HG03103 (cell line): ENCODE measurements around the gene NMNAT3.

ENCODE experiments used
- ATAC-seq: cut with Tn5 transposase; IDR thresholded peaks from one replicate; pipeline ENCODE4 v1.9.1; 2021; ENCODE audit warnings: low read depth; ENCODE audit not compliant: unreplicated experiment

NMNAT3 gene

DNA sequence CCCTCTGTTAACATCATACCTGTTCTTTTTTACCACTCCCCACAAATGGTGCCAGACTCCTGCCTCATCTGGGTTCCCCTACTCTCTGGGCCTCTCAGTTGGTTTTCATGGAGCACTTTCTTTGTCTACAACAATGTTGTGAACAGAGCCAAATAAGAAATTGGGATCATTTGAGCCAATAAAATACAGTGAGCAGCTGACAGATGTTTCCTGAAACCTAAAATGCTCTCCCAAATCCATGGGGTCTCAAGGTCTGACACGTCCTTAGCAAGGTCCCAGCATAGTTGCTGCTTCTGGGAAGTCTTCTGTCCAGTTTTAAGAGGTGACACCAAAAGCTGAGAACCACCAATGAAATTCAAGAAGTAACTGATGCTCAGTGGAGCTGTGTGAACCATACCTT is 1.7 kb downstream of the NMNAT3 start:
- no peak for ATAC-seq

DNA sequence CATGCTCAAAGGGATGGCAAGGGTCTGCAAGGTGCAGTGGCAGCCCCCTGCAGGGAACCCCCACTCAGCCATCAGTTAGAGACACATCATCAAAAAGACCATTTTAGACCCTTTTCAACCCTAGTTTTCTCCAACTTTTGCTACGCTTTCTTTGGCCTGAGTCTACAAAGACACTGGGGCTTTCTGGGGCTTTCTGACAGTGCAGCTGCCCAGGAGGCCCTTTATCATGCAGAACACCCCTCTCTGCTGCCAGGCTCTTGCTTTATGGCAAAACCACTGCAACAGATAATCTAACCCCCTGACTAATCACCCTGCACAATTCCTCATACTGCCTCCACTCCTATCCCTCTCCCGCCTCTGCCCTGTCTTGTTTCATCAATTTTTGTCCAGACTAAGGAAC is 2.4 kb downstream of the NMNAT3 start:
- ATAC-seq, result no peak

- no peak for ATAC-seq
Measured at GRCh38 chr3:139674571-139675260, 3.1 kb downstream of the NMNAT3 start.

DNA sequence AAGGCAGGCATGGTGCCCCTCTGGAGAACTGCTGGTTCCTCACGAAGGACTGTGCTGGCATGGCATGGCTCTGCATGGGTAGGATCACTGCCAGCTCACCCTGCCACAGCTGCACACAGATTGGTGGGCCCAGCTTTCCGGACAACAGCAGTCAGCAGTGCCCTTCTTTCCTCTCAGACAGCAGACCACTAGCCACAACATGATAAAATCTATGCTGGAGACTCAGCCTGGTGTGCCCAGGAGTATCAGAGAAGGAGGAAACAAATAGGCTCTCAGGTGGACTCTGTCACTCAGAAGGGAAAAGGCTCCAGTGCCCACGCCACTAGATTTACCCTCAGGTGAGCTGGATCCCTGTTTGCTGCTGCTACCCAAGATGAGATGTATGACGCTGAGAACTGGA is 4.9 kb downstream of the NMNAT3 start:
- ATAC-seq, result no peak

GRCh38 chr3:139671863-139672646 is 5.7 kb downstream of the NMNAT3 start:
- no peak for ATAC-seq

DNA sequence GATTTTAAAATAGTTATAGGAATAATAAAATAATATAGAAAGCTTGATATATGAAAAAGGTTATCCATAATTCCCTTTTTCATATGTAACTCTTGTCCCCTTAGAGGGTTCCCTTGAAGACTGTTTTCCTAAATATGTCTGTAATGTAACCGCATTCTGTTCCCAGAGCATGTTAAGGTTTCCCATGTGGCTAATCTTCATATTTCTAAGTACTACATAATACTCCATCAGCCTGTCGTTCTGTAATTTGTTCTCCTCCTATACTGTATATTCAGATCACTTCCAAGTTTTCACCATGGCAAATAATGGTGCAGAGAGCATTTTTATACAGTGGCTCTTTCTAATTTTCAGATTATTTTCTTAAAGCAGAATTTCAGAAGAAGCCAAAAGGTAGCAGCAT is 6.7 kb downstream of the NMNAT3 start:
- no peak for ATAC-seq

- no peak for ATAC-seq
Measured at GRCh38 chr3:139670196-139670595, 7.6 kb downstream of the NMNAT3 start.

- ATAC-seq, result no peak
Measured at GRCh38 chr3:139668332-139668731, 9.4 kb downstream of the NMNAT3 start.

GRCh38 chr3:139664958-139665357 is 12.8 kb downstream of the NMNAT3 start:
- no peak for ATAC-seq

DNA sequence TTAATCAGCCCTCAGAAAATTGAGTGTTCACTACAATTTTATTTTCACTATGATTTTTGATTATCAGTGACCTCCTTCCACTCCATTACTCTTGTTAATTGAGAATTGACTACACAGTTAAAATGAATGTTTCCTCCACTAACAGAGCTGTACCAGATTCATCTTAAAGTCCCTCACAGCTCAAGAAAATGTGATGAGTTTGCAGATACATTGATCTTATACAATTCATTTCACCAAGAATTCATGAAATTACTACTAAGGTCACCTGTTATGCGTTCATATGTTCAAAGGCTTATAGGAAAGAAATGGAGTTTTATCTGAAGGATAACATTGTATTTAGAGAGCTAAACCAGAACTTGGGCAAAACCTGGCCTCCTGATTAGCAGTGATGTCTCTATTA is 17.5 kb downstream of the NMNAT3 start:
- ATAC-seq, result no peak

DNA sequence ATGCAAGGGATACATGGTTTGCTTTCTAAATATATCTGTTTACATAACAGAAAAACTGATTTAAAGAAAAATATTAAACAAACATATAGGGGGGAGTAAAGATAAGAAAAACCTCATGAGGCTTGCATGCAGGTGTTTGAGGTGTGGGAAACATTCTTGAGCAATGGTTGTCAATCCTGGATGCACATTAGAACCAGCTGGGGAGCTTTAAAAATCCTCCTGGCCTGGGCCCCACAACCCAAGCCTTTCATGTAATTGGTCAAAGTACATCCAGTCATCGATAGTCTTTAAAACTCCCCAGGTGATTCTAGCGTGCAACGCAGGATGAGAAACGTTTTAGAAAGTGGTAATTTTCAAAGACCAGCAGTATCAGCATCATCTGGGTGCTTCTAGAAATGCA is 18.3 kb downstream of the NMNAT3 start:
- ATAC-seq, result no peak

DNA sequence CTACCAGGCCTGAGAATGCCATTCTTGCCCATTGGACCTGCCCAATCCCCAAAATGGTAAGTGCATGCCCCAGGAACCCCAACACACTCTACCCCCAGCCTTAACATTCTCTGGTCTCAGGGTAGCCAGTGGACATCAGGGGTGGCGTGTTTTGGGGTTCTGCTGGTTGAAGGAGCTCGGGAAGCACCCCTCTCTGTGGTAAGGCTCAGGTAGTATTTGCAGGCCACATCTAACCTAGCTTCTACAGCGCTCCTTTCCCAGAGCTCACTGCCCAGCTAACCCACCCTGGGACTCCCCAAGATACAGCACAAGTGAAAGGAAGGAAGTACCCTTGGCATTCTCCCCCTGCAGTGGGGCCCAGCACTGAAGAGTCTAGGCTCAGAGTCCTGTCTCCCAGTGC is 19.8 kb downstream of the NMNAT3 start:
- no peak for ATAC-seq

GRCh38 chr3:139657434-139657833 is 20.3 kb downstream of the NMNAT3 start:
- ATAC-seq, result no peak

GRCh38 chr3:139655909-139656595 is 21.7 kb downstream of the NMNAT3 start:
- ATAC-seq, result no peak

DNA sequence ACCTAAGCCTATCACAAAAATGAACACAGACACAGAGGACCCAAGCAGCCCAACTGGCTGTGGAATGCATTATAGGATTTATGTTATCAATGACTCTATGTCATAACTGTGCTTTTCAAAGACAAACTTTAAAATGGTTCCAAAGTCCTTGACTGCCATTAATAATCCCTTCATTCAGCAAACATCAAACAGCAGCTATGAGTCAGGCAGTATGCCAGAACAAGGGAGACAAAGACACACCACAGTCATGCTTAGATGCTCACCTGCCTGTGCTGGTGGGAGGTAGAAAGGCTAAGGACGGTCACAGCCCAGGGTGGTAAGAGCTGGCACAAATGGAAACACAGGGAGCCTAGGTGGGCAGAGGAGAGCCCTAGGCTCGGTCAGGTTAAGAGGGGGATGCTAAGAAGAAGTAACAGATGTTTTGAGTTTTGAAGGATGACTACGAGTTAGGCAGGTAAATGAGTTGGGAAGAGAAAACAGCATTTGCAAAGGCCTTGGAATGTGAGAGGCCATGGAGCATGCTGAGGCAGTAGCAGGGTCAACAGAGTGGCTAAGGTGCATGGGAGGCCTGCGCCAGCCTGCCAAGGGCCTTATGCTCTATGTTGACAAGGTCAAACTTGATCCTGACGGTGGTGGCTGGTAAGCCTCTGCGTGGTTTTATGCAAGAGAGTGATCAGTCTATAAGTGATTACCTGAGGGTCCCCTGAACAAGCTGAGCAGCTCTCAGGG is 23.0 kb downstream of the NMNAT3 start:
- no peak for ATAC-seq

- no peak for ATAC-seq
Measured at GRCh38 chr3:139653582-139653981, 24.2 kb downstream of the NMNAT3 start.

DNA sequence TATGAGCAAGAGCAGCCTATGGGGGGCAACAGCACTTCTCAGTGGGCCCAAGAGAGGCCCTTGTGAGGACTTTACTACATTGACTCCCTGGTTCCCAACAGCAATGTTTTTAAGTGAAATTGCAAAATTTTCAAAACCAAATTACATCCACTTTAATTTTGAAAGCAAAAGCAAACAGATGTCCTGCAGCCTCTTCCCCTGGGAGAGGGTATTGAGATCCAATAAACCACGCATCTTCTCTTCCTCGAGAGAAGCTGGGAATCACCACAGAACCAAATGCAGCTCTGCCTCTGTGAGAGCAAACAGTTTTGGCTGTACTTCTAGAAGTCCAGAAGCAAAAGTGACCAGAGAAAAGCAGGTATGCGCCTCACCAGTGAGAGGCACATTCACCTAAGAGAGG is 25.2 kb downstream of the NMNAT3 start:
- ATAC-seq, result no peak

- ATAC-seq, result no peak
Measured at GRCh38 chr3:139647866-139648435, 29.8 kb downstream of the NMNAT3 start.

- no peak for ATAC-seq
Measured at GRCh38 chr3:139646512-139646911, 31.3 kb downstream of the NMNAT3 start.

DNA sequence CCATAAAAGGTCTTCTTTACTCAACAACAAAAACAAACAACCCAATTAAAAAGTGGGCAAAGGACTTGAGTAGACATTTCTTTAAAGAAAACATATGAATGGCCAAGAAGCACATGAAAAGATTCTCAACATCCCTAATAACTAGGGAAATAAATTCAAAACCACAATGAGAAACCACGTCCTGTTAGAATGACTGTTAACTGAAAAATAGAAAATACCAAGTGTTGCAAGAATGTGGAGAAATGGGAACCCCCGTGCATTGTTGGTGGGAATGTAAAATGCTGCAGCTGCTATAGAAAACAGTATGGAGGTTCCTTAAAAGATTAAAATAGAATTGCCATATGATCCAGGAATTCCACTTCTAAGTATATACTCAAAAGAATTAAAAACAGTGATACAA is 34.8 kb downstream of the NMNAT3 start:
- ATAC-seq, result no peak

GRCh38 chr3:139640456-139640855 is 37.3 kb downstream of the NMNAT3 start:
- ATAC-seq, result no peak
